Gastrocnemius medialis (tissue), 4 donors: ENCODE results near the gene VTI1A. TPM values are rescaled to one million over a fixed set of nuclear protein-coding genes. Genes with fewer than 3 reads are reported as not detected.

ENCODE experiments used
- ATAC-seq, 2 donors: fragments of 150-250 bp; one replicate each; pipeline ENCODE4 v1.9.1; 2016
- DNase-seq, 2 donors: peaks; one replicate each; pipeline ENCODE4 v3.0.0-alpha.2; 2019
- H3K27ac ChIP-seq, 4 donors: fragments of 200-600 bp; sonication (generic); 1 replicate in 1 of 4; 2 replicates in 3 of 4; pipeline ENCODE4 v1.5.1; 2016 to 2018; ENCODE audit warnings: mild to moderate bottlenecking in 2 of 4, moderate library complexity in 1 of 4
- H3K27me3 ChIP-seq, 3 donors: fragments of 200-600 bp; sonication (generic) in 2 of 3; 1 replicate in 1 of 3; 2 replicates in 2 of 3; pipeline versions ENCODE4 v1.5.1 to v1.6.0; 2016 to 2019; ENCODE audit warnings: mild to moderate bottlenecking in 1 of 3, moderate library complexity in 1 of 3
- H3K36me3 ChIP-seq, 2 donors: fragments of 200-600 bp; sonication (generic) in 1 of 2; one replicate each; pipeline ENCODE4 v1.5.1; 2017 to 2018
- H3K4me1 ChIP-seq, 2 donors: fragments of 200-600 bp; sonication (generic) in 1 of 2; one replicate each; pipeline ENCODE4 v1.5.1; 2016 to 2017; ENCODE audit warnings: mild to moderate bottlenecking in 2 of 2
- H3K4me3 ChIP-seq, 4 donors: fragments of 200-600 bp; sonication (generic) in 3 of 4; 1 replicate in 1 of 4; 2 replicates in 3 of 4; pipeline ENCODE4 v1.5.1; 2016 to 2019; ENCODE audit warnings: mild to moderate bottlenecking in 2 of 4
- H3K9me3 ChIP-seq, 3 donors: fragments of 200-600 bp; sonication (generic) in 2 of 3; 1 replicate in 1 of 3; 2 replicates in 2 of 3; pipeline ENCODE4 v1.5.1; 2016 to 2019
- POLR2A ChIP-seq, 2 donors: fragments of 450-650 bp; IDR thresholded peaks; one replicate each; pipeline ENCODE4 v1.6.1; 2017; ENCODE audit warnings: antibody characterized with exemption in 2 of 2, mild to moderate bottlenecking in 2 of 2, moderate library complexity in 2 of 2
- in situ Hi-C, 4 donors: fragments of 200-750 bp; cut with MboI; loops; one replicate each; pipeline versions ENCODE4 v1.15.0 to v1.8.0; 2017; ENCODE audit warnings: low sequenced_read_pairs in 4 of 4
- intact Hi-C: fragments of 100-400 bp; cut with DNase I; formaldehyde crosslinking; loops from one replicate; pipeline ENCODE4 v1.15.1; 2023; ENCODE audit warnings: low total_unique reads
- total RNA-seq, 4 donors: library from RNA; depleted of rRNA; stranded (reverse); fragments of >200 nt; gene quantifications; one replicate each; pipeline versions ENCODE4 v1.1.0 to v1.2.3, GENCODE V29; 2016
- TF ChIP-seq, protein P1 (sequence below), 5 experiments: fragments of 450-650 bp in 3 of 5; fragments of 200-600 bp in 2 of 5; sonication (generic) in 2 of 5; IDR thresholded peaks in 4 of 5; conservative IDR thresholded peaks in 1 of 5; 1 replicate in 4 of 5; 2 replicates in 1 of 5; pipeline ENCODE4 v1.5.1; 2016 to 2019; ENCODE audit warnings: antibody characterized with exemption in 5 of 5, mild to moderate bottlenecking in 3 of 5, moderate library complexity in 3 of 5

Gene VTI1A
- total RNA-seq, 4 donors from 2014 or later, result 26.5 to 51.2 (median 30.6) TPM

DNA sequence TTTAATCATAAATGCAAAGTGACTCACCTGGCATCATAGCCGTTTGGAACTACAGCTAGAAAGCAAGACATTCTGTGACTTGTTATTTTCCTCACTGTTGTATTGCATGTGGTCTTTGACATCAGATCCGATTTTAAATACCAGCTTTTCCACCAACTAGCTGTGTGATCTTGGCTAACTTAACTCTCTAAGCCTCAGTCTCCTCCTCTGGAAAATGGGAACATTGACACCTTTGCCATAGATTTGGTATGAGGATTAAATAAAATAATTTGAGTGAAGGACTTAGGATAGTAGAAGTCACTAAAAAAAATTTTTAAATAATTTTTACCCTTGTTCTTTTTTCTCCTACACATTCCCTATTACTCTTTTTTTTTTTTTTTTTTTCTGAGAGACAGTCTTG lies 348.1 kb downstream of the VTI1A start:
- no peak for DNase-seq
- H3K4me1 ChIP-seq, result peaks cover 0 to 9% of the 10 kb centered on the region in 2 donors
- in situ Hi-C loops, result no loop called here
- no peaks in the 10 kb centered on the region for H3K9me3 ChIP-seq
- no peaks in the 10 kb centered on the region for H3K27me3 ChIP-seq
- no peaks in the 10 kb centered on the region for H3K36me3 ChIP-seq
- intact Hi-C loops, result no loop called here
- TF ChIP-seq POLR2A (IDR thresholded peaks at IDR 0.05), result no peak
- TF ChIP-seq, protein P1, sequence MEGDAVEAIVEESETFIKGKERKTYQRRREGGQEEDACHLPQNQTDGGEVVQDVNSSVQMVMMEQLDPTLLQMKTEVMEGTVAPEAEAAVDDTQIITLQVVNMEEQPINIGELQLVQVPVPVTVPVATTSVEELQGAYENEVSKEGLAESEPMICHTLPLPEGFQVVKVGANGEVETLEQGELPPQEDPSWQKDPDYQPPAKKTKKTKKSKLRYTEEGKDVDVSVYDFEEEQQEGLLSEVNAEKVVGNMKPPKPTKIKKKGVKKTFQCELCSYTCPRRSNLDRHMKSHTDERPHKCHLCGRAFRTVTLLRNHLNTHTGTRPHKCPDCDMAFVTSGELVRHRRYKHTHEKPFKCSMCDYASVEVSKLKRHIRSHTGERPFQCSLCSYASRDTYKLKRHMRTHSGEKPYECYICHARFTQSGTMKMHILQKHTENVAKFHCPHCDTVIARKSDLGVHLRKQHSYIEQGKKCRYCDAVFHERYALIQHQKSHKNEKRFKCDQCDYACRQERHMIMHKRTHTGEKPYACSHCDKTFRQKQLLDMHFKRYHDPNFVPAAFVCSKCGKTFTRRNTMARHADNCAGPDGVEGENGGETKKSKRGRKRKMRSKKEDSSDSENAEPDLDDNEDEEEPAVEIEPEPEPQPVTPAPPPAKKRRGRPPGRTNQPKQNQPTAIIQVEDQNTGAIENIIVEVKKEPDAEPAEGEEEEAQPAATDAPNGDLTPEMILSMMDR (IDR thresholded peaks at IDR 0.05 in 4 of 5, conservative IDR thresholded peaks at IDR 0.05 in 1 of 5), result no peak
- H3K27ac ChIP-seq, result no peak overlapping the region
- no peak overlapping the region for H3K4me3 ChIP-seq
- ATAC-seq, result no peak

DNA sequence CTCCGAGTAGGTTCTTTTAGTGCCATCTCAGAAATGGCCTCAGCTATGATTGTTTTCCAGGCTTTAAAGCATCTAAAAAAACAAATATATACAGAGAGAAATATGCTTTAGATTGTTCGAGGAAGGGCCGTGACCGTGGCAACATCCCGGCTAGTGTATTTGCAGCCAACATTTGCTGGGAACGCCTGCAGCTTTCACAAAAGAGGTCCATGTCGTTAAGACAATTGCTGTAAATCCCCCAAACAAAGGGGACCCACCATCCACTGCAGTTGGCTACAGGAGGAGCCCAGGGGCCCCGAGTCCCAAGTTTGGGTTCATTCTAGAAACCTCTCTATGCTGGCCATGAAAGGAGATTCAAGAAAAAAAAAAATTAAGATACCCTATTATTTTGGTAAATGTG lies 350.2 kb downstream of the VTI1A start:
- TF ChIP-seq, protein P1 (IDR thresholded peaks at IDR 0.05 in 4 of 5, conservative IDR thresholded peaks at IDR 0.05 in 1 of 5), result no peak
- TF ChIP-seq POLR2A (IDR thresholded peaks at IDR 0.05), result no peak
- no peak overlapping the region for H3K4me3 ChIP-seq
- intact Hi-C loops, result no loop called here
- in situ Hi-C loops, result no loop called here
- H3K4me1 ChIP-seq, result peaks cover 0 to 9% of the 10 kb centered on the region in 2 donors
- ATAC-seq, result no peak
- DNase-seq, result no peak
- no peaks in the 10 kb centered on the region for H3K36me3 ChIP-seq
- H3K27ac ChIP-seq, result no peak overlapping the region
- no peaks in the 10 kb centered on the region for H3K27me3 ChIP-seq
- H3K9me3 ChIP-seq, result no peaks in the 10 kb centered on the region

DNA sequence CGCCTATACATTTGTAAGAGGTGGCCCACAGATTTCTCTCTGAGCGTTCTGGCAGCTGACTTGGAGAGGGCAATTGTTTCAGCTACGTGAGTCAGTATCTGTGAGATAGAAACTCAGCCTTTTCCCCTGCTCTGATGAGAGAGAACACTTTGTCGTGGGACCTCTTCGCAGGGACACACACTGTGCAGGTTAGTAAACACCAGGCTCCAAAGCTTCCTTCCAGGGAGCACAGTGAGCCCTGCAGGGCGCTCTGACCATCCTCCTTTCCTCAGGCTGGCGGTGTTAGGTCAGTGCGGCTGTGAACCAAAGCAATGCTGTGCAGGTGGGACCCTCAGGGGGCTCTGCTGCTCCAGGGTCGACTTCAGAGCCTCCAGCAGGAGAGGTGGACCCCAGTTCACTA lies 350.8 kb downstream of the VTI1A start:
- Histone ChIP-seq H3K4me3 (no peak overlapping the region), H3K4me1 (peaks cover 0 to 6% of the 10 kb centered on the region in 2 donors), H3K9me3 (no peaks in the 10 kb centered on the region), H3K27ac (no peak overlapping the region), H3K27me3 (no peaks in the 10 kb centered on the region), H3K36me3 (no peaks in the 10 kb centered on the region)
- no peak for TF ChIP-seq POLR2A (IDR thresholded peaks at IDR 0.05)
- intact Hi-C loops, result no loop called here
- DNase-seq (no peak), ATAC-seq (no peak)
- in situ Hi-C loops, result no loop called here

DNA sequence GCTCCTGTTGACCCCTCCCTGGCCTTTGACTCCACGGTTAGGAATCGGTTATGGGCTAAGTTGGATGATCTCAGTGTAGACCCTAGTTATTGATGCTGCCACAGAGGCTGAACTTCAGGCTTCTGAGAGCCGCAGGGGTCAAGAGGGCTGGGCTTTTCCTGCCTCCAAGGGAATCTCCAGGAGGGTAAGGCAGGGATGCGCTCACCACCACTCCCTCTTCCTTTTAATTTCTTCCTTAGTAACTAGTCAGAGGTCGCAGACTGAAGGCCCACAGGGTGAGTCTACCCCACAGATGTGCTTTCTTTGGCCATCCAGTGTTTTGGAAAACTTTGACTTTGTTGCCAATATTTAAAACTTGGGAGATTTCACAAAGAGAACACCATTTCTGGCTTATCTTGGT lies 352.0 kb downstream of the VTI1A start:
- no peak overlapping the region for H3K27ac ChIP-seq
- TF ChIP-seq, protein P1 (IDR thresholded peaks at IDR 0.05 in 4 of 5, conservative IDR thresholded peaks at IDR 0.05 in 1 of 5), result no peak
- TF ChIP-seq POLR2A (IDR thresholded peaks at IDR 0.05), result no peak
- no peaks in the 10 kb centered on the region for H3K27me3 ChIP-seq
- DNase-seq (no peak), ATAC-seq (no peak)
- in situ Hi-C loops (no loop called here), intact Hi-C loops (no loop called here)
- H3K36me3 ChIP-seq, result no peaks in the 10 kb centered on the region
- no peak overlapping the region for H3K4me3 ChIP-seq
- H3K4me1 ChIP-seq, result no peaks in the 10 kb centered on the region
- no peaks in the 10 kb centered on the region for H3K9me3 ChIP-seq

DNA sequence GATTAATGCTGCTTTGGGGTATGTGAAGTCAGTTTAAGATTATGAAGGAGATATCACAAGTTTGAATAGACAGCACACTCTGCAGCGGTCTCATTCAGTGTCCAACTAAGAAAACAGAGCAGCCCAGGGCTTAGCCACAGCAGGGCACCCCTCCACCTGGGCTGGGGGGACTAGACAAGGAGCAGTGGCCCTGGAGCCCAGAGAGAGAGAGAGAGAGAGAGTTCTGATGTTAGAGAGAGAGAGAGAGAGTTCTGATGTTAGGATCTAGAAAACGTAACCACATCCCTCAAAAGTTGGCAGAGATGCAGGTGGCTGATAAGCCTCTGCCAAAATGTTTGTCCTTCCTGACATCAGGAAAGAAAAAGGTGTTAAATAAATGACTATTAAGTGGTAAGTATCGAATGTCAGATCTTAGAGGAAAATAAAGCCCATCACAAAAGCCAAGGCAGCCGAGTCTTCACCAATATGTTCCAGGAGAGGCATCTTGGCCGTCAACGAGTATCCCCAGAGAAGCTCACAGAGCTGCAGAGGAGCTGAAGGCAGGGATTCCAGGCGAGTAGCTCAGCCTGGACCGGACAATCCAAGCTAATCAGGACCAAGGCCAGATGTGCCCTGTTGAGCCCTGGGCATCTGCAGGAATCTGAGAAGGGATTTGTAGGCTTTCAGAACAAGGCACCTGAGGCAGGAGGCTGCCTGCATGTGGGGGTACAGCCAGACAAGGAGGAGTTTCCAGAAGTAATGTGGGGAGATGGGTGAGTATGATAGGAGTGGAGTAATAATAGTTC lies 352.9 kb downstream of the VTI1A start:
- no peak for TF ChIP-seq POLR2A (IDR thresholded peaks at IDR 0.05)
- TF ChIP-seq, protein P1 (IDR thresholded peaks at IDR 0.05 in 4 of 5, conservative IDR thresholded peaks at IDR 0.05 in 1 of 5), result no peak
- H3K4me3 ChIP-seq, result no peak overlapping the region
- H3K27me3 ChIP-seq, result no peaks in the 10 kb centered on the region
- no peak for DNase-seq
- no peak overlapping the region for H3K27ac ChIP-seq
- no peak for ATAC-seq
- H3K36me3 ChIP-seq, result no peaks in the 10 kb centered on the region
- H3K4me1 ChIP-seq, result no peaks in the 10 kb centered on the region
- intact Hi-C loops (no loop called here), in situ Hi-C loops (no loop called here)
- no peaks in the 10 kb centered on the region for H3K9me3 ChIP-seq
